Neural progenitor cell (in vitro differentiated cells): ENCODE data around the gene DNAI4. TPM values are rescaled to one million over a fixed set of nuclear protein-coding genes. Genes with fewer than 3 reads are reported as not detected.
"Not testable (repeated sequence)": the region's sequence is repeated elsewhere in the genome, so short reads cannot be mapped to it uniquely, and the experiment has no call there.

ENCODE experiments used
- DNase-seq: peaks from one replicate; pipeline ENCODE4 v3.0.0-alpha.2; 2016; ENCODE audit warnings: low spot score
- H2AFZ ChIP-seq: fragments of 200-600 bp; sonication (generic); replicated peaks from 2 replicates; pipeline ENCODE4 v1.6.1; 2016; ENCODE audit warnings: antibody characterized with exemption
- H3F3A ChIP-seq: fragments of 200-600 bp; sonication (generic); 2 replicates; pipeline ENCODE4 v1.6.1; 2016; ENCODE audit warnings: antibody characterized with exemption, low read depth
- H3K27ac ChIP-seq: fragments of 200-600 bp; sonication (generic); 2 replicates; pipeline ENCODE4 v1.5.1; 2016; ENCODE audit warnings: mild to moderate bottlenecking
- H3K27me3 ChIP-seq: fragments of 200-600 bp; sonication (generic); 2 replicates; pipeline ENCODE4 v1.6.1; 2016; ENCODE audit warnings: mild to moderate bottlenecking, moderate library complexity
- H3K36me3 ChIP-seq: fragments of 200-600 bp; sonication (generic); 2 replicates; pipeline ENCODE4 v1.5.1; 2016
- H3K4me1 ChIP-seq: fragments of 200-600 bp; sonication (generic); 2 replicates; pipeline ENCODE4 v1.6.1; 2016; ENCODE audit warnings: mixed run types
- H3K4me2 ChIP-seq: fragments of 200-600 bp; sonication (generic); 2 replicates; pipeline ENCODE4 v1.6.1; 2016
- H3K4me3 ChIP-seq: fragments of 200-600 bp; sonication (generic); 2 replicates; pipeline ENCODE4 v1.5.1; 2016
- H3K79me2 ChIP-seq: fragments of 200-600 bp; sonication (generic); 2 replicates; pipeline ENCODE4 v1.6.1; 2016; ENCODE audit warnings: low read depth
- H3K9ac ChIP-seq: fragments of 200-600 bp; sonication (generic); 2 replicates; pipeline ENCODE4 v1.6.1; 2016
- H3K9me3 ChIP-seq: fragments of 200-600 bp; sonication (generic); 2 replicates; pipeline ENCODE4 v1.5.1; 2016; ENCODE audit warnings: low read depth
- H4K20me1 ChIP-seq: fragments of 200-600 bp; sonication (generic); 2 replicates; pipeline ENCODE4 v1.6.1; 2016; ENCODE audit warnings: low read depth
- H3K27ac Mint-ChIP-seq: 3 replicates; pipeline ENCODE4 v1.8.0; 2021; ENCODE audit warnings: mixed read lengths
- H3K27me3 Mint-ChIP-seq: 2 replicates; pipeline ENCODE4 v1.8.0; 2022; ENCODE audit warnings: low read depth, mild to moderate bottlenecking, inconsistent platforms, moderate library complexity, mixed read lengths; ENCODE audit not compliant: insufficient read depth
- H3K36me3 Mint-ChIP-seq: 3 replicates; pipeline ENCODE4 v1.8.0; 2021; ENCODE audit warnings: mixed read lengths
- H3K4me1 Mint-ChIP-seq: 3 replicates; pipeline ENCODE4 v1.8.0; 2021; ENCODE audit warnings: mixed read lengths
- H3K4me3 Mint-ChIP-seq: 3 replicates; pipeline ENCODE4 v1.8.0; 2021; ENCODE audit warnings: mild to moderate bottlenecking, moderate library complexity, mixed read lengths
- H3K9me3 Mint-ChIP-seq: 3 replicates; pipeline ENCODE4 v1.8.0; 2020; ENCODE audit warnings: mixed read lengths
- CTCF ChIP-seq: fragments of 200-600 bp; sonication (generic); IDR thresholded peaks from 2 replicates; pipeline ENCODE4 v1.5.1; 2017; ENCODE audit warnings: antibody characterized with exemption, mild to moderate bottlenecking
- EZH2 ChIP-seq: fragments of 200-600 bp; sonication (generic); IDR thresholded peaks from 2 replicates; pipeline ENCODE4 v1.6.1; 2017; ENCODE audit warnings: antibody characterized with exemption, mild to moderate bottlenecking, moderate library complexity
- EZH2phosphoT487 ChIP-seq: fragments of 200-600 bp; sonication (generic); IDR thresholded peaks from 2 replicates; pipeline ENCODE4 v1.6.1; 2017; ENCODE audit warnings: antibody characterized with exemption
- total RNA-seq: library from RNA; depleted of rRNA; stranded (reverse); fragments of >200 nt; gene quantifications from 2 replicates; pipeline ENCODE4 v1.2.3, GENCODE V29; 2015; ENCODE audit warnings: low replicate concordance

DNAI4 gene
- total RNA-seq, 1 donor from 2014 or later: 3.2 TPM

GRCh38 chr1:66788231-66788939 is 136.3 kb downstream of the DNAI4 start:
- Histone ChIP-seq H3K79me2 (no peaks in the 10 kb centered on the region), H3K4me3 (no peak overlapping the region), H3K4me2 (no peak overlapping the region), H2AFZ (no peak overlapping the region), H3K27me3 (no peaks in the 10 kb centered on the region), H3K36me3 (no peaks in the 10 kb centered on the region), H3K27ac (no peak overlapping the region), H3F3A (no peaks in the 10 kb centered on the region), H4K20me1 (no peaks in the 10 kb centered on the region), H3K4me1 (no peaks in the 10 kb centered on the region), H3K9ac (no peak overlapping the region), H3K9me3 (no peaks in the 10 kb centered on the region)
- no peaks in the 10 kb centered on the region for H3K4me1 Mint-ChIP-seq
- no peaks in the 10 kb centered on the region for H3K9me3 Mint-ChIP-seq
- DNase-seq: no peak
- no peaks in the 10 kb centered on the region for H3K36me3 Mint-ChIP-seq
- no peak overlapping the region for H3K4me3 Mint-ChIP-seq
- no peaks in the 10 kb centered on the region for H3K27me3 Mint-ChIP-seq
- TF ChIP-seq EZH2: no peak
- no peak for TF ChIP-seq CTCF
- no peak for TF ChIP-seq EZH2phosphoT487
- no peak overlapping the region for H3K27ac Mint-ChIP-seq

GRCh38 chr1:66787641-66788040 is 137.0 kb downstream of the DNAI4 start:
- H3K36me3 Mint-ChIP-seq: no peaks in the 10 kb centered on the region

GRCh38 chr1:66785800-66786199 is 138.9 kb downstream of the DNAI4 start:
- H3K27me3 Mint-ChIP-seq, H3K9ac ChIP-seq, H3K9me3 Mint-ChIP-seq, DNase-seq, H3K27me3 ChIP-seq, H3K4me1 ChIP-seq, H3K36me3 ChIP-seq, H2AFZ ChIP-seq, H3K9me3 ChIP-seq, H3F3A ChIP-seq, H3K4me3 Mint-ChIP-seq, H3K27ac ChIP-seq, H4K20me1 ChIP-seq, H3K27ac Mint-ChIP-seq, H3K79me2 ChIP-seq, H3K36me3 Mint-ChIP-seq, H3K4me1 Mint-ChIP-seq, H3K4me3 ChIP-seq, H3K4me2 ChIP-seq: not testable (repeated sequence)

More at GRCh38 chr1:66787641-66788040, 137.0 kb downstream of the DNAI4 start:
- H3K9me3 ChIP-seq: no peaks in the 10 kb centered on the region
- H3K4me3 ChIP-seq: no peak overlapping the region
- no peaks in the 10 kb centered on the region for H3K4me1 ChIP-seq
- no peaks in the 10 kb centered on the region for H3K79me2 ChIP-seq
- H3K27me3 ChIP-seq: no peaks in the 10 kb centered on the region
- no peaks in the 10 kb centered on the region for H3F3A ChIP-seq
- no peaks in the 10 kb centered on the region for H3K36me3 ChIP-seq
- no peaks in the 10 kb centered on the region for H3K27me3 Mint-ChIP-seq
- H3K9me3 Mint-ChIP-seq: no peaks in the 10 kb centered on the region
- no peak overlapping the region for H3K27ac ChIP-seq
- no peak overlapping the region for H2AFZ ChIP-seq
- no peak overlapping the region for H3K4me3 Mint-ChIP-seq
- no peak overlapping the region for H3K9ac ChIP-seq
- no peak overlapping the region for H3K27ac Mint-ChIP-seq
- TF ChIP-seq EZH2phosphoT487 (no peak), CTCF (no peak), EZH2 (no peak)
- no peak for DNase-seq
- no peaks in the 10 kb centered on the region for H4K20me1 ChIP-seq
- H3K4me2 ChIP-seq: no peak overlapping the region
- no peaks in the 10 kb centered on the region for H3K4me1 Mint-ChIP-seq

GRCh38 chr1:66779475-66780078 is 145.1 kb downstream of the DNAI4 start:
- Histone ChIP-seq H3F3A (no peaks in the 10 kb centered on the region), H3K27me3 (no peaks in the 10 kb centered on the region), H3K36me3 (no peaks in the 10 kb centered on the region), H3K9ac (no peak overlapping the region), H3K79me2 (no peaks in the 10 kb centered on the region), H2AFZ (no peak overlapping the region), H3K4me3 (no peak overlapping the region), H3K27ac (no peak overlapping the region), H3K9me3 (no peaks in the 10 kb centered on the region), H4K20me1 (no peaks in the 10 kb centered on the region), H3K4me2 (no peak overlapping the region), H3K4me1 (no peaks in the 10 kb centered on the region)
- peaks cover 10% of the 10 kb centered on the region for H3K9me3 Mint-ChIP-seq
- DNase-seq: no peak
- TF ChIP-seq CTCF: no peak
- TF ChIP-seq EZH2phosphoT487: no peak
- TF ChIP-seq EZH2: no peak
- no peaks in the 10 kb centered on the region for H3K4me1 Mint-ChIP-seq
- no peak overlapping the region for H3K27ac Mint-ChIP-seq
- no peaks in the 10 kb centered on the region for H3K36me3 Mint-ChIP-seq
- H3K4me3 Mint-ChIP-seq: no peak overlapping the region
- peaks cover 4% of the 10 kb centered on the region for H3K27me3 Mint-ChIP-seq
